GM12873 (cell line): ENCODE results near the gene C7.

Source experiments
- TF ChIP-seq, protein P1 (sequence below): IDR thresholded peaks from 2 replicates; pipeline ENCODE4 v1.5.1; 2012; ENCODE audit warnings: low read depth, mild to moderate bottlenecking, moderate library complexity, low read length, control low read depth; ENCODE audit not compliant: insufficient read depth; ENCODE audit errors: missing control alignments

Gene C7

DNA sequence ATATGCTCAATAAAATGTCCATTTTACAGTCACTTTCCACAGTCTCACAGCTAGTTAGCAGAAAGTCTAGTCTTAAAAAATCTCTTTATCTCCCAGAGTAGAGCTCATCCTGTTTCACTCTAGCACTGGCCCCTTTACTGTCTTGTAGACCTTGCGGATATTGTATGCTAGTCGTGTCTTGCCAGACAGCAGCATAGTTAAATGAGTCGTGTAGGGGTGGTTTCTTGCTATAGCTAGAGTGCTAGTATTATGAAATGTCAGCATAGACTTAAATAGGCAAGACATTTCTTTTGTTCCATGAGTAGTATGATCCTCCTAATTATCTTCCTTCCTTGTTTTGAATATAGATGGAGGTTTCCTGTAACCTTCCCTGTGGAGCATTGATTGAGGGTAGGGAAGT lies 77.4 kb downstream of the C7 start:
- TF ChIP-seq, protein P1, sequence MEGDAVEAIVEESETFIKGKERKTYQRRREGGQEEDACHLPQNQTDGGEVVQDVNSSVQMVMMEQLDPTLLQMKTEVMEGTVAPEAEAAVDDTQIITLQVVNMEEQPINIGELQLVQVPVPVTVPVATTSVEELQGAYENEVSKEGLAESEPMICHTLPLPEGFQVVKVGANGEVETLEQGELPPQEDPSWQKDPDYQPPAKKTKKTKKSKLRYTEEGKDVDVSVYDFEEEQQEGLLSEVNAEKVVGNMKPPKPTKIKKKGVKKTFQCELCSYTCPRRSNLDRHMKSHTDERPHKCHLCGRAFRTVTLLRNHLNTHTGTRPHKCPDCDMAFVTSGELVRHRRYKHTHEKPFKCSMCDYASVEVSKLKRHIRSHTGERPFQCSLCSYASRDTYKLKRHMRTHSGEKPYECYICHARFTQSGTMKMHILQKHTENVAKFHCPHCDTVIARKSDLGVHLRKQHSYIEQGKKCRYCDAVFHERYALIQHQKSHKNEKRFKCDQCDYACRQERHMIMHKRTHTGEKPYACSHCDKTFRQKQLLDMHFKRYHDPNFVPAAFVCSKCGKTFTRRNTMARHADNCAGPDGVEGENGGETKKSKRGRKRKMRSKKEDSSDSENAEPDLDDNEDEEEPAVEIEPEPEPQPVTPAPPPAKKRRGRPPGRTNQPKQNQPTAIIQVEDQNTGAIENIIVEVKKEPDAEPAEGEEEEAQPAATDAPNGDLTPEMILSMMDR = no peak

DNA sequence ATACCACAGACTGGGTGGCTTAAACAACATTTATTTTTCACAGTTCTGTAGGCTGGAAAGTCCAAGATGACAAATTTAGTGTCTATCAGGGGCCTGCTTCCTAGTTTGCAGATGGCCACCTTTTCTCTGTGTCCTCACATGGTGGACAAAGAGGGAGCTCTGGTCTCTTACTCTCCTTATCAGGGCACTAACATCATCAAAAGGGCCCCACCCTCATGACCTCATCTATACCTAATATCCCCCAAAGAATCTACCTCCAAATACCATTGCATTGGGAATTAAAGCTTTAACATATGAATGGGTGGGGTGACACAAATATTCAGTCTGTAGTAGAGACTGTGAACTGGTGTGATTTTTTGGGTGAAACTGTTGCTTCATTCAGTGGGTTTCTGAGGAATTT lies 78.1 kb downstream of the C7 start:
- TF ChIP-seq, protein P1 = no peak

DNA sequence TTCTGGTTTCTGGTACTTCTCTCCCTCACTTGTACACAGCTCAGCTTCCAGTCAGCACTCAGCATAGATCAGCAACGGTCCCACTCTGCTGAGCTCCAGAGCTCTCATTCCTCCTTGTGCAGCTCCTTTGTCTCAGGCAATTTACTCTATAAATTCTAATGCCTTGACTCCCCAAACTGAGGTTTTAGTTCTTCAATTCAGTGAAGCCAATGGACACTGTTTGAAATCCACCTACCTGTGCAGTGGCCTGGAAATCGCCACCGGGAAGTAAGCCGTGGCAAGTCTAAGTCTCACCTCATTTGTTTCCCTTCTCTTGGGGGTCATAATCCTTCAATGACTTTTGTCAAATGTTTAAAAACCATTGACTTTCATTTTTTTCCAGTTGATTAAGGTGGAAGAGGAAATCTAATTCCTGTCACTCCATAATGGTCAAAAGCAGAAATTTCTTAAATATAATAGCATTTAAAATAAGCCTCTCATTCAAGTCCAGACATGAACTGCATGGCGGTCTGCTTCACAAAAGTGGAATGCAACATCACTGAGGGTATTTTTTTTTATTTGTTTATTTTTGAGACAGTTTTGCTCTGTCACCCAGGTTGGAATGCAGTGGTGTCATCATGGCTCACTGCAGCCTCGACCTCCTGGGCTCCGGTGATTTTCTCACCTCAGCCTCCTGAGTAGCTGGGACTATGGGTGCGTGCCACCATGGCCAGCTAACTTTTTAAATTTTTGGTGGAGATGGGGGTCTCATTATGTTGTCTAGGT lies 79.6 kb downstream of the C7 start:
- TF ChIP-seq, protein P1 = no peak

DNA sequence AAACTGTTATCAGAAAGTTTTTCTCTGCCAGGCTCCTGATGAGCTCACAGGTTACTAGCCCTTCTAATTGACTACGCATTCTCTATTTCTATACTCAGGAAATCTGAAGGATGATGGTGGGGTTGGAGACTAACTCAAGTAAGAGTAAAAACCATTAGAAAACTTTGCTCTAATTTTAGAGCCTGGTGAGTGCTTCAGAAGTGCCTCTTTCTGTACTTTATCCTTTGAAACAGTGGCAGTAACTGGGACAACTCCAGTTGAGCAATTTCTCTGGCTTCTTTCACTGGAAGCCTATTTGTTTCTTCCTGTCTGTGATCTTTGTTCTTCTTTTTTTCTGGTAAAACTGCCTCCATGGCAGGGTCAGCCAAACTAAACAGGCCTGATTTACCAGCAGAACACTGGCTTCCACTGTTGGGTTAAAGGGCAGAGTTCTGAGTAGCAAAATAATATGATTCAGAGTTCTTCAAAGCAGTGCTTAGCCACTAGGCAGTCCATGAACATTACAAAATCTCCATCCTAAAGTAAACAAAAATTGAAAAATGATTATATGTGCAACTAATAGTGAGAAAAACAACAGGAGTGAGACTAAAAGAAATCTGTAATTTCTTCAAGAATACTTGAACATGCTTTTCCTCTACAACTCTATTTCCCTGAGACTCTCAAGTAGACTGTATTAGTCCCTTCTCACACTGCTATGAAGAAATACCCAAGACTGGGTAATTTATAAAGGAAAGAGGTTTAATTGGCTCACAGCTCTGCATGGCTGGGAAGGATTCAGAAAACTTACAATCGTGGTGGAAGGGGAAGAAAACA lies 82.1 kb downstream of the C7 start:
- TF ChIP-seq, protein P1 = no peak

GRCh38 chr5:40991981-40992559 lies 82.8 kb downstream of the C7 start:
- TF ChIP-seq, protein P1 = no peak

GRCh38 chr5:40995801-40996586 lies 86.7 kb downstream of the C7 start:
- TF ChIP-seq, protein P1 = no peak
